HEK293 (cell line): Measurements from ENCODE around the gene BRSK1.

Experiments used
- CTCF ChIA-PET: fragments of 350-600 bp; formaldehyde crosslinking; extraction: SDS; loops from one replicate; lab custom pipeline; 2021; ENCODE audit warnings: antibody characterized with exemption; lab: Yijun Ruan, JAX
- POLR2A ChIA-PET: fragments of 300-600 bp; formaldehyde crosslinking; extraction: SDS; loops from one replicate; lab custom pipeline; 2020; ENCODE audit warnings: antibody characterized with exemption, inconsistent platforms; lab: Yijun Ruan, JAX
- H3K27ac ChIP-seq: fragments of 200-500 bp; sonication (Bioruptor generic); 2 replicates; pipeline ENCODE4 v1.5.1; 2014; ENCODE audit warnings: low read depth, low read length, control low read depth, inconsistent platforms; ENCODE audit errors: extremely low read depth
- H3K36me3 ChIP-seq, 2 experiments: fragments of 200-500 bp in 1 of 2; sonication (Bioruptor generic) in 1 of 2; 1 replicate in 1 of 2; 2 replicates in 1 of 2; pipeline ENCODE4 v1.5.1; 2014 to 2017; ENCODE audit warnings: inconsistent platforms in 2 of 2, low read length in 2 of 2; ENCODE audit not compliant: control insufficient read depth in 2 of 2, insufficient read depth in 1 of 2
- H3K4me1 ChIP-seq: fragments of 200-500 bp; sonication (Bioruptor generic); 2 replicates; pipeline ENCODE4 v1.5.1; 2014; ENCODE audit warnings: mild to moderate bottlenecking, low read length, inconsistent platforms; ENCODE audit not compliant: control insufficient read depth, insufficient read depth
- H3K4me3 ChIP-seq: 2 replicates; pipeline ENCODE4 v1.5.1; 2011; ENCODE audit warnings: low read depth, mild to moderate bottlenecking, control low read depth, low read length, moderate library complexity
- H3K9me3 ChIP-seq: fragments of 200-500 bp; sonication (Bioruptor generic); 2 replicates; pipeline ENCODE4 v1.5.1; 2014; ENCODE audit warnings: low read depth, low read length, inconsistent platforms; ENCODE audit not compliant: control insufficient read depth, insufficient read depth
- GFI1B ChIP-seq: fragments of 450-650 bp; formaldehyde crosslinking; IDR thresholded peaks from 2 replicates; pipeline ENCODE4 v1.5.1; 2016; ENCODE audit warnings: missing biosample characterization, missing genetic modification characterization
- SP2 ChIP-seq: fragments of 450-650 bp; formaldehyde crosslinking; IDR thresholded peaks from 2 replicates; pipeline ENCODE4 v1.5.1; 2016; ENCODE audit warnings: missing biosample characterization, missing genetic modification characterization
- ZNF391 ChIP-seq: fragments of 450-650 bp; formaldehyde crosslinking; IDR thresholded peaks from 2 replicates; pipeline ENCODE4 v1.5.1; 2016; ENCODE audit warnings: low read depth, missing biosample characterization, missing genetic modification characterization, borderline replicate concordance
- ZNF555 ChIP-seq: fragments of 450-650 bp; formaldehyde crosslinking; conservative IDR thresholded peaks from 2 replicates; pipeline ENCODE4 v1.5.1; 2017; ENCODE audit warnings: missing biosample characterization, mild to moderate bottlenecking, missing genetic modification characterization, inconsistent platforms
- ZSCAN5A ChIP-seq: fragments of 450-650 bp; formaldehyde crosslinking; IDR thresholded peaks from 2 replicates; pipeline ENCODE4 v1.5.1; 2016; ENCODE audit warnings: missing biosample characterization, missing genetic modification characterization
- TF ChIP-seq, protein P1 (sequence below): fragments of 450-650 bp; formaldehyde crosslinking; IDR thresholded peaks from 2 replicates; pipeline ENCODE4 v1.5.1; 2016; ENCODE audit warnings: missing biosample characterization, missing genetic modification characterization, borderline replicate concordance
- TF ChIP-seq, protein P2 (sequence below): fragments of 450-650 bp; formaldehyde crosslinking; IDR thresholded peaks from 2 replicates; pipeline ENCODE4 v1.5.1; 2016; ENCODE audit warnings: missing biosample characterization, missing genetic modification characterization
- TF ChIP-seq, protein P3 (sequence below): fragments of 450-650 bp; formaldehyde crosslinking; IDR thresholded peaks from 2 replicates; pipeline ENCODE4 v1.5.1; 2016; ENCODE audit warnings: missing biosample characterization, missing genetic modification characterization, borderline replicate concordance

BRSK1 gene

GRCh38 chr19:55321466-55322137, 37.8 kb downstream of the BRSK1 start:
- ChIA-PET POLR2A (interaction anchor here (0.8 to 3.3 kb wide), 7 partner anchors 9 to 86 kb away, joined by 3 to 21 read pairs (median 4); partner anchors contain the start of genes KMT5C, PPP6R1 and UBE2S), CTCF (interaction anchor here (0.7 to 6.6 kb wide), 7 partner anchors 18 to 518 kb away, joined by 3 to 41 read pairs (median 3); partner anchors contain the start of gene KMT5C)
- Histone ChIP-seq H3K4me1 (no peaks in the 10 kb centered on the region), H3K9me3 (no peaks in the 10 kb centered on the region), H3K4me3 (no peak overlapping the region), H3K36me3 (no peaks in the 10 kb centered on the region), H3K27ac (no peak overlapping the region)
- TF ChIP-seq, protein P1, sequence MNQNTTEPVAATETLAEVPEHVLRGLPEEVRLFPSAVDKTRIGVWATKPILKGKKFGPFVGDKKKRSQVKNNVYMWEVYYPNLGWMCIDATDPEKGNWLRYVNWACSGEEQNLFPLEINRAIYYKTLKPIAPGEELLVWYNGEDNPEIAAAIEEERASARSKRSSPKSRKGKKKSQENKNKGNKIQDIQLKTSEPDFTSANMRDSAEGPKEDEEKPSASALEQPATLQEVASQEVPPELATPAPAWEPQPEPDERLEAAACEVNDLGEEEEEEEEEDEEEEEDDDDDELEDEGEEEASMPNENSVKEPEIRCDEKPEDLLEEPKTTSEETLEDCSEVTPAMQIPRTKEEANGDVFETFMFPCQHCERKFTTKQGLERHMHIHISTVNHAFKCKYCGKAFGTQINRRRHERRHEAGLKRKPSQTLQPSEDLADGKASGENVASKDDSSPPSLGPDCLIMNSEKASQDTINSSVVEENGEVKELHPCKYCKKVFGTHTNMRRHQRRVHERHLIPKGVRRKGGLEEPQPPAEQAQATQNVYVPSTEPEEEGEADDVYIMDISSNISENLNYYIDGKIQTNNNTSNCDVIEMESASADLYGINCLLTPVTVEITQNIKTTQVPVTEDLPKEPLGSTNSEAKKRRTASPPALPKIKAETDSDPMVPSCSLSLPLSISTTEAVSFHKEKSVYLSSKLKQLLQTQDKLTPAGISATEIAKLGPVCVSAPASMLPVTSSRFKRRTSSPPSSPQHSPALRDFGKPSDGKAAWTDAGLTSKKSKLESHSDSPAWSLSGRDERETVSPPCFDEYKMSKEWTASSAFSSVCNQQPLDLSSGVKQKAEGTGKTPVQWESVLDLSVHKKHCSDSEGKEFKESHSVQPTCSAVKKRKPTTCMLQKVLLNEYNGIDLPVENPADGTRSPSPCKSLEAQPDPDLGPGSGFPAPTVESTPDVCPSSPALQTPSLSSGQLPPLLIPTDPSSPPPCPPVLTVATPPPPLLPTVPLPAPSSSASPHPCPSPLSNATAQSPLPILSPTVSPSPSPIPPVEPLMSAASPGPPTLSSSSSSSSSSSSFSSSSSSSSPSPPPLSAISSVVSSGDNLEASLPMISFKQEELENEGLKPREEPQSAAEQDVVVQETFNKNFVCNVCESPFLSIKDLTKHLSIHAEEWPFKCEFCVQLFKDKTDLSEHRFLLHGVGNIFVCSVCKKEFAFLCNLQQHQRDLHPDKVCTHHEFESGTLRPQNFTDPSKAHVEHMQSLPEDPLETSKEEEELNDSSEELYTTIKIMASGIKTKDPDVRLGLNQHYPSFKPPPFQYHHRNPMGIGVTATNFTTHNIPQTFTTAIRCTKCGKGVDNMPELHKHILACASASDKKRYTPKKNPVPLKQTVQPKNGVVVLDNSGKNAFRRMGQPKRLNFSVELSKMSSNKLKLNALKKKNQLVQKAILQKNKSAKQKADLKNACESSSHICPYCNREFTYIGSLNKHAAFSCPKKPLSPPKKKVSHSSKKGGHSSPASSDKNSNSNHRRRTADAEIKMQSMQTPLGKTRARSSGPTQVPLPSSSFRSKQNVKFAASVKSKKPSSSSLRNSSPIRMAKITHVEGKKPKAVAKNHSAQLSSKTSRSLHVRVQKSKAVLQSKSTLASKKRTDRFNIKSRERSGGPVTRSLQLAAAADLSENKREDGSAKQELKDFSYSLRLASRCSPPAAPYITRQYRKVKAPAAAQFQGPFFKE (tag by site-specific recombination) = no peak
- no peak for TF ChIP-seq SP2
- no peak for TF ChIP-seq ZNF391 (tag by site-specific recombination)
- TF ChIP-seq, protein P2, sequence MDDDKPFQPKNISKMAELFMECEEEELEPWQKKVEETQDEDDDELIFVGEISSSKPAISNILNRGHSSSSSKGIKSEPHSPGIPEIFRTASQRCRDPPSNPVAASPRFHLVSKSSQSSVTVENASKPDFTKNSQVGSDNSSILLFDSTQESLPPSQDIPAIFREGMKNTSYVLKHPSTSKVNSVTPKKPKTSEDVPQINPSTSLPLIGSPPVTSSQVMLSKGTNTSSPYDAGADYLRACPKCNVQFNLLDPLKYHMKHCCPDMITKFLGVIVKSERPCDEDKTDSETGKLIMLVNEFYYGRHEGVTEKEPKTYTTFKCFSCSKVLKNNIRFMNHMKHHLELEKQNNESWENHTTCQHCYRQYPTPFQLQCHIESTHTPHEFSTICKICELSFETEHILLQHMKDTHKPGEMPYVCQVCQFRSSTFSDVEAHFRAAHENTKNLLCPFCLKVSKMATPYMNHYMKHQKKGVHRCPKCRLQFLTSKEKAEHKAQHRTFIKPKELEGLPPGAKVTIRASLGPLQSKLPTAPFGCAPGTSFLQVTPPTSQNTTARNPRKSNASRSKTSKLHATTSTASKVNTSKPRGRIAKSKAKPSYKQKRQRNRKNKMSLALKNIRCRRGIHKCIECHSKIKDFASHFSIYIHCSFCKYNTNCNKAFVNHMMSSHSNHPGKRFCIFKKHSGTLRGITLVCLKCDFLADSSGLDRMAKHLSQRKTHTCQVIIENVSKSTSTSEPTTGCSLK (tag by site-specific recombination) = no peak
- no peak for TF ChIP-seq ZNF555 (tag by site-specific recombination)
- no peak for TF ChIP-seq ZSCAN5A (tag by site-specific recombination)
- no peak for TF ChIP-seq GFI1B (tag by site-specific recombination)
- TF ChIP-seq, protein P3, sequence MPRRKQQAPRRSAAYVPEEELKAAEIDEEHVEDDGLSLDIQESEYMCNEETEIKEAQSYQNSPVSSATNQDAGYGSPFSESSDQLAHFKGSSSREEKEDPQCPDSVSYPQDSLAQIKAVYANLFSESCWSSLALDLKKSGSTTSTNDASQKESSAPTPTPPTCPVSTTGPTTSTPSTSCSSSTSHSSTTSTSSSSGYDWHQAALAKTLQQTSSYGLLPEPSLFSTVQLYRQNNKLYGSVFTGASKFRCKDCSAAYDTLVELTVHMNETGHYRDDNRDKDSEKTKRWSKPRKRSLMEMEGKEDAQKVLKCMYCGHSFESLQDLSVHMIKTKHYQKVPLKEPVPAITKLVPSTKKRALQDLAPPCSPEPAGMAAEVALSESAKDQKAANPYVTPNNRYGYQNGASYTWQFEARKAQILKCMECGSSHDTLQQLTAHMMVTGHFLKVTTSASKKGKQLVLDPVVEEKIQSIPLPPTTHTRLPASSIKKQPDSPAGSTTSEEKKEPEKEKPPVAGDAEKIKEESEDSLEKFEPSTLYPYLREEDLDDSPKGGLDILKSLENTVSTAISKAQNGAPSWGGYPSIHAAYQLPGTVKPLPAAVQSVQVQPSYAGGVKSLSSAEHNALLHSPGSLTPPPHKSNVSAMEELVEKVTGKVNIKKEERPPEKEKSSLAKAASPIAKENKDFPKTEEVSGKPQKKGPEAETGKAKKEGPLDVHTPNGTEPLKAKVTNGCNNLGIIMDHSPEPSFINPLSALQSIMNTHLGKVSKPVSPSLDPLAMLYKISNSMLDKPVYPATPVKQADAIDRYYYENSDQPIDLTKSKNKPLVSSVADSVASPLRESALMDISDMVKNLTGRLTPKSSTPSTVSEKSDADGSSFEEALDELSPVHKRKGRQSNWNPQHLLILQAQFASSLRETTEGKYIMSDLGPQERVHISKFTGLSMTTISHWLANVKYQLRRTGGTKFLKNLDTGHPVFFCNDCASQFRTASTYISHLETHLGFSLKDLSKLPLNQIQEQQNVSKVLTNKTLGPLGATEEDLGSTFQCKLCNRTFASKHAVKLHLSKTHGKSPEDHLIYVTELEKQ = no peak
